ENCODE measurements around the gene AGPAT2.

AGPAT2 gene

GRCh38 chr9:136700959-136701667 is 13.9 kb upstream of the AGPAT2 start:
- peak; percentile 84 for DNase-seq (ENCODE audit: low spot score)
- no peak for TF ChIP-seq CTCF (IDR thresholded peaks at IDR 0.05; ENCODE audit: extremely low read depth, insufficient read depth, missing control alignments)
- in situ Hi-C loops (cut with MboI; ENCODE audit: low pct_unique_long_range_greater_than_20kb, low sequenced_read_pairs, unreplicated experiment), result no loop called here

GRCh38 chr9:136700304-136700703 is 13.0 kb upstream of the AGPAT2 start:
- DNase-seq (ENCODE audit: low spot score), result no peak
- TF ChIP-seq CTCF (IDR thresholded peaks at IDR 0.05; ENCODE audit: extremely low read depth, insufficient read depth, missing control alignments), result no peak
- in situ Hi-C loops (cut with MboI; ENCODE audit: low pct_unique_long_range_greater_than_20kb, low sequenced_read_pairs, unreplicated experiment), result no loop called here

- no peak for DNase-seq (ENCODE audit: low spot score)
- TF ChIP-seq CTCF (IDR thresholded peaks at IDR 0.05; ENCODE audit: extremely low read depth, insufficient read depth, missing control alignments), result no peak
- in situ Hi-C loops (cut with MboI; ENCODE audit: low pct_unique_long_range_greater_than_20kb, low sequenced_read_pairs, unreplicated experiment), result no loop called here
Observed at GRCh38 chr9:136698635-136699246, 11.5 kb upstream of the AGPAT2 start.

GRCh38 chr9:136697821-136698526 is 10.7 kb upstream of the AGPAT2 start:
- TF ChIP-seq CTCF (IDR thresholded peaks at IDR 0.05; ENCODE audit: extremely low read depth, insufficient read depth, missing control alignments), result no peak
- no peak for DNase-seq (ENCODE audit: low spot score)
- in situ Hi-C loops (cut with MboI; ENCODE audit: low pct_unique_long_range_greater_than_20kb, low sequenced_read_pairs, unreplicated experiment), result no loop called here

GRCh38 chr9:136697146-136697820 is 10.0 kb upstream of the AGPAT2 start:
- DNase-seq (ENCODE audit: low spot score), result no peak
- in situ Hi-C loops (cut with MboI; ENCODE audit: low pct_unique_long_range_greater_than_20kb, low sequenced_read_pairs, unreplicated experiment), result no loop called here
- TF ChIP-seq CTCF (IDR thresholded peaks at IDR 0.05; ENCODE audit: extremely low read depth, insufficient read depth, missing control alignments), result no peak

GRCh38 chr9:136696502-136696901 is 9.2 kb upstream of the AGPAT2 start:
- in situ Hi-C loops (cut with MboI; ENCODE audit: low pct_unique_long_range_greater_than_20kb, low sequenced_read_pairs, unreplicated experiment), result no loop called here
- no peak for DNase-seq (ENCODE audit: low spot score)
- TF ChIP-seq CTCF (IDR thresholded peaks at IDR 0.05; ENCODE audit: extremely low read depth, insufficient read depth, missing control alignments), result no peak

Data from GM13977 (cell line).